ENCODE data around the gene MSH3.

Gene MSH3

GRCh38 chr5:80654391-80655230, at the start of gene MSH3, which contains the start of gene DHFR:
TSS of gene MSH3 (plus strand) at chr5:80654652. CDS start at chr5:80654728, 76 bp downstream.
TSS of gene DHFR (minus strand) at chr5:80654983. CDS start at chr5:80654489, 494 bp downstream.
- DNase-seq: peak; percentile 92

- DNase-seq: no peak
These were observed 47.1 kb upstream of the MSH3 start for GRCh38 chr5:80607343-80607742.

- DNase-seq: no peak
These were observed 46.6 kb upstream of the MSH3 start for GRCh38 chr5:80607832-80608231.

GRCh38 chr5:80608731-80609130, 45.7 kb upstream of the MSH3 start:
- no peak for DNase-seq

- DNase-seq: no peak
These were observed 44.8 kb upstream of the MSH3 start for GRCh38 chr5:80609692-80610091.

- no peak for DNase-seq
These were observed 39.1 kb upstream of the MSH3 start for GRCh38 chr5:80615266-80615914.

GRCh38 chr5:80618438-80618837, 36.0 kb upstream of the MSH3 start:
- DNase-seq: no peak

- DNase-seq: no peak
These were observed 35.4 kb upstream of the MSH3 start for GRCh38 chr5:80619086-80619485.

GRCh38 chr5:80620211-80620610, 34.2 kb upstream of the MSH3 start:
- DNase-seq: no peak

GRCh38 chr5:80622756-80623155, 31.7 kb upstream of the MSH3 start:
- no peak for DNase-seq

GRCh38 chr5:80623999-80624398, 30.5 kb upstream of the MSH3 start:
- no peak for DNase-seq

- DNase-seq: no peak
These were observed 29.2 kb upstream of the MSH3 start for GRCh38 chr5:80625230-80625629.

- DNase-seq: no peak
These were observed 25.2 kb upstream of the MSH3 start for GRCh38 chr5:80629281-80629680.

- no peak for DNase-seq
These were observed 22.9 kb upstream of the MSH3 start for GRCh38 chr5:80631278-80632259.

- DNase-seq: no peak
These were observed 21.8 kb upstream of the MSH3 start for GRCh38 chr5:80632700-80633099.

GRCh38 chr5:80634193-80634592, 20.3 kb upstream of the MSH3 start:
- no peak for DNase-seq

GRCh38 chr5:80641353-80641752, 13.1 kb upstream of the MSH3 start:
- no peak for DNase-seq

GRCh38 chr5:80644900-80645299, 9.6 kb upstream of the MSH3 start:
- no peak for DNase-seq

- DNase-seq: no peak
These were observed 7.5 kb upstream of the MSH3 start for GRCh38 chr5:80646926-80647325.

GRCh38 chr5:80653502-80653901, 950 bp upstream of the MSH3 start:
- DNase-seq: no peak

GRCh38 chr5:80654054-80654390, 430 bp upstream of the MSH3 start:
- no peak for DNase-seq

GRCh38 chr5:80655231-80655774, 851 bp downstream of the MSH3 start:
- DNase-seq: no peak

GRCh38 chr5:80656425-80656824, 2.0 kb downstream of the MSH3 start:
- DNase-seq: no peak

All from NCI-H345 (cell line).